Measurements from ENCODE around the gene ASPG.

DNA sequence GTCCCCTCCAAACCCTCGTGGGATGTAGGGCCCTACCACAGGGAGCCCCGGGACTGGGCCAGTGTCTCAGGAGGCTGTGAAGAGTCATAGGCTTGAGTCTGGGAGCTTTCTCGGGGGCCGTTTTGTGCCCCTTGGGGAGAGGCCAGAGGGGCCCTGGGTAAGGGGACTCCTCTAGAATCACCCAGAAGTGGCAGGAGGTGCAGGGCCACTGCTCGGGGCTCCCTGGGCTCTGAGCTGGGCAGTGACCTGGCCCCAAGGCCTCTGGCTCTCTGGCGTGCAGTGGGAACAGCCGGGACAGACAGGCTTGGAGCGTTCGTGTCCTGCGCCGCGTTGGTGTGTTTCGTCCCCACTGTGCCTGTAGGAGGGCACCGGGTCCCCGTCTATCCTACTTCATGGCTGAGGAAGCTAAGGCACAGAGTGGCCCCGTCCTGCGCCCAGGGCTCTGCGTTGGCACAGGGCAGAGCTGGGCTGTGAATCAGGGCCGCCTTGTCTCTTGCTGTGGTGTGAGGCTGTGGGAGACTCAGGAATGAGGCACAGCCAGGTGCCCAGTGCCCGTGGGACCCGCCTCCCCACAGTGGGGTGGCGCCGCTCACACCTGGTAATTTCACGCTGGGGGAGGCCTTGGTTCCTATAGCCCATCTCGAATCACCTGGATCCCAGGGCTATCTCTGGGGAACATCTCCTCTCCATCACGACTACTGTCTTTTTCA is 29.1 kb downstream of the ASPG start:
- no peak for TF ChIP-seq CTCF (IDR thresholded peaks at IDR 0.05)
- TF ChIP-seq POLR2AphosphoS5 (IDR thresholded peaks at IDR 0.05) = no peak
